ENCODE measurements around the gene CIDEB. TPM values are rescaled to one million over a fixed set of nuclear protein-coding genes. Genes with fewer than 3 reads are reported as not detected.

CIDEB gene
- total and polyA plus RNA-seq, 2 of the 13 experiments (the other 11 are each of a cell fraction or from before 2014, with no cell fraction given) = 35.8 to 110 TPM

DNA sequence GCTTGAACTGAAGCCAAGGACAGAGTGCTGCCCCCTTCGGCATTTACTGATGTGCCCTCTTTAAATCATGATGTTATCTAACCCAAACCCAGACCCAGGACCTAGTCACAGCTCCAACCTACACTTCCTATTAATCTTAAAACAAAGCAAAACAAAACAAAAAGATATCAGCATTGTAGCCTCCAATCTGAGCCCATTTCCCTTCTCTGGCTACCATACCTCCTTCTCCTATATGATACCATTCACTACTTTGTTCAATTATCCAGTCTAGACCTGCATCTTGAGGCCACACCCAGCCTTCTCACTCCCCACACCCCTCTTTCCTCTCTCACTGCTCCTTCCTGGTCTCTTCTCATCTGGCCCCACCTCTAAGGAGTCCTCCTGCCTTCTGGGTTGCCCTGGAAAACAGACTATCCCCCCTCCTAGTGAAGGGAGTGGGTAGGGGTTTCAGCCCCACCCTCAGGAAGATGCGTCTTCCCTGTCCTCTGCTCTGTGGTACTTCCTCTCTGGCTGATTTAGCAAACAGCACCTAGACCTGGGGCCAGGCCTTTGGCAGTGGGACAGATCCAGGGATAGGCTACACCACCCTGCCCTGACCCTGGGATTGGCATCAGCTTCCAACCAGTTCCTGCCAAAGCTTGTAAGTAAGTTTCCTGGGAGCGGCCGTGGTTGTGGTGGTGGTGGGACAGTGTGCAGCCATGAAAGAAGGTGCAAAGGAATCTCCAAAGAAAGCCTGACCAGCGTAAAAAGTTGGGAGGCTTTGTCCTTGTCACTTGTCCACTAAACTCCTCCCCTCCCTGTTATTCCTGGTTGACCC lies 6.8 kb upstream of the CIDEB start (continued):
- TF ChIP-seq, protein P1, sequence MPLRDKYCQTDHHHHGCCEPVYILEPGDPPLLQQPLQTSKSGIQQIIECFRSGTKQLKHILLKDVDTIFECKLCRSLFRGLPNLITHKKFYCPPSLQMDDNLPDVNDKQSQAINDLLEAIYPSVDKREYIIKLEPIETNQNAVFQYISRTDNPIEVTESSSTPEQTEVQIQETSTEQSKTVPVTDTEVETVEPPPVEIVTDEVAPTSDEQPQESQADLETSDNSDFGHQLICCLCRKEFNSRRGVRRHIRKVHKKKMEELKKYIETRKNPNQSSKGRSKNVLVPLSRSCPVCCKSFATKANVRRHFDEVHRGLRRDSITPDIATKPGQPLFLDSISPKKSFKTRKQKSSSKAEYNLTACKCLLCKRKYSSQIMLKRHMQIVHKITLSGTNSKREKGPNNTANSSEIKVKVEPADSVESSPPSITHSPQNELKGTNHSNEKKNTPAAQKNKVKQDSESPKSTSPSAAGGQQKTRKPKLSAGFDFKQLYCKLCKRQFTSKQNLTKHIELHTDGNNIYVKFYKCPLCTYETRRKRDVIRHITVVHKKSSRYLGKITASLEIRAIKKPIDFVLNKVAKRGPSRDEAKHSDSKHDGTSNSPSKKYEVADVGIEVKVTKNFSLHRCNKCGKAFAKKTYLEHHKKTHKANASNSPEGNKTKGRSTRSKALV (CRISPR knock-in tag; IDR thresholded peaks at IDR 0.05) = no peak
- TF ChIP-seq, protein P2, sequence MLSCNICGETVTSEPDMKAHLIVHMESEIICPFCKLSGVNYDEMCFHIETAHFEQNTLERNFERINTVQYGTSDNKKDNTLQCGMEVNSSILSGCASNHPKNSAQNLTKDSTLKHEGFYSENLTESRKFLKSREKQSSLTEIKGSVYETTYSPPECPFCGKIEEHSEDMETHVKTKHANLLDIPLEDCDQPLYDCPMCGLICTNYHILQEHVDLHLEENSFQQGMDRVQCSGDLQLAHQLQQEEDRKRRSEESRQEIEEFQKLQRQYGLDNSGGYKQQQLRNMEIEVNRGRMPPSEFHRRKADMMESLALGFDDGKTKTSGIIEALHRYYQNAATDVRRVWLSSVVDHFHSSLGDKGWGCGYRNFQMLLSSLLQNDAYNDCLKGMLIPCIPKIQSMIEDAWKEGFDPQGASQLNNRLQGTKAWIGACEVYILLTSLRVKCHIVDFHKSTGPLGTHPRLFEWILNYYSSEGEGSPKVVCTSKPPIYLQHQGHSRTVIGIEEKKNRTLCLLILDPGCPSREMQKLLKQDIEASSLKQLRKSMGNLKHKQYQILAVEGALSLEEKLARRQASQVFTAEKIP (CRISPR knock-in tag; IDR thresholded peaks at IDR 0.05; ENCODE audit: borderline replicate concordance) = no peak
- TF ChIP-seq PRPF4 (IDR thresholded peaks at IDR 0.05; ENCODE audit: low read depth, low read length, poor library complexity, severe bottlenecking) (no peak), ZNF232 (CRISPR knock-in tag; IDR thresholded peaks at IDR 0.05; ENCODE audit: borderline replicate concordance) (no peak), GRHL1 (CRISPR knock-in tag; conservative IDR thresholded peaks at IDR 0.05) (no peak), ZSCAN9 (CRISPR knock-in tag; IDR thresholded peaks at IDR 0.05; ENCODE audit: borderline replicate concordance) (no peak), ATF1 (CRISPR knock-in tag; IDR thresholded peaks at IDR 0.05) (no peak), ZNF33A (CRISPR knock-in tag; IDR thresholded peaks at IDR 0.05; ENCODE audit: borderline replicate concordance) (no peak), ZBTB2 (CRISPR knock-in tag; IDR thresholded peaks at IDR 0.05; ENCODE audit: low read depth) (no peak), ZNF790 (CRISPR knock-in tag; IDR thresholded peaks at IDR 0.05; ENCODE audit: borderline replicate concordance) (no peak), PITX1 (CRISPR knock-in tag; IDR thresholded peaks at IDR 0.05) (no peak; the same call in 1 of the 2 replicates), ZNF614 (CRISPR knock-in tag; IDR thresholded peaks at IDR 0.05; ENCODE audit: borderline replicate concordance) (no peak), ELF1 (CRISPR knock-in tag; IDR thresholded peaks at IDR 0.05) (no peak), NFRKB (IDR thresholded peaks at IDR 0.05) (no peak), ZNF17 (CRISPR knock-in tag; IDR thresholded peaks at IDR 0.05) (no peak), ZNF546 (CRISPR knock-in tag; conservative IDR thresholded peaks at IDR 0.05) (0 out of 2 replicates have a peak, but pooled peaks have one; percentile 26), U2AF1 (optimal IDR thresholded peaks at IDR 0.05; ENCODE audit: low read depth, low read length) (no peak), CBX5 (CRISPR knock-in tag; IDR thresholded peaks at IDR 0.05; ENCODE audit: borderline replicate concordance) (no peak), PAWR (CRISPR knock-in tag; IDR thresholded peaks at IDR 0.05; ENCODE audit: borderline replicate concordance) (no peak)
- TF ChIP-seq, protein P3, sequence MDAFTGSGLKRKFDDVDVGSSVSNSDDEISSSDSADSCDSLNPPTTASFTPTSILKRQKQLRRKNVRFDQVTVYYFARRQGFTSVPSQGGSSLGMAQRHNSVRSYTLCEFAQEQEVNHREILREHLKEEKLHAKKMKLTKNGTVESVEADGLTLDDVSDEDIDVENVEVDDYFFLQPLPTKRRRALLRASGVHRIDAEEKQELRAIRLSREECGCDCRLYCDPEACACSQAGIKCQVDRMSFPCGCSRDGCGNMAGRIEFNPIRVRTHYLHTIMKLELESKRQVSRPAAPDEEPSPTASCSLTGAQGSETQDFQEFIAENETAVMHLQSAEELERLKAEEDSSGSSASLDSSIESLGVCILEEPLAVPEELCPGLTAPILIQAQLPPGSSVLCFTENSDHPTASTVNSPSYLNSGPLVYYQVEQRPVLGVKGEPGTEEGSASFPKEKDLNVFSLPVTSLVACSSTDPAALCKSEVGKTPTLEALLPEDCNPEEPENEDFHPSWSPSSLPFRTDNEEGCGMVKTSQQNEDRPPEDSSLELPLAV (CRISPR knock-in tag; conservative IDR thresholded peaks at IDR 0.05; ENCODE audit: low read depth) = no peak

Measured in HepG2 (cell line).